WTC11 (cell line): ENCODE measurements around the gene SNTB2.

Source experiments
- CTCF ChIP-seq: fragments of 200-600 bp; IDR thresholded peaks from 2 replicates; pipeline ENCODE4 v1.8.0; 2022; ENCODE audit warnings: antibody characterized with exemption
- RELA ChIP-seq: sonication (generic); formaldehyde crosslinking; IDR thresholded peaks from 2 replicates; pipeline ENCODE4 v1.8.1; 2022; ENCODE audit warnings: missing genetic modification reagents, mild to moderate bottlenecking, borderline replicate concordance
- SMAD4 ChIP-seq: sonication (generic); formaldehyde crosslinking; IDR thresholded peaks from 2 replicates; pipeline ENCODE4 v1.8.0; 2022; ENCODE audit warnings: mild to moderate bottlenecking, missing genetic modification reagents
- ZNF232 ChIP-seq: sonication (generic); formaldehyde crosslinking; IDR thresholded peaks from 2 replicates; pipeline ENCODE4 v1.8.0; 2022; ENCODE audit warnings: mild to moderate bottlenecking, missing genetic modification reagents
- TF ChIP-seq, protein P1 (sequence below): sonication (generic); formaldehyde crosslinking; IDR thresholded peaks from 2 replicates; pipeline ENCODE4 v1.8.0; 2022; ENCODE audit warnings: mild to moderate bottlenecking, missing genetic modification reagents

DNA sequence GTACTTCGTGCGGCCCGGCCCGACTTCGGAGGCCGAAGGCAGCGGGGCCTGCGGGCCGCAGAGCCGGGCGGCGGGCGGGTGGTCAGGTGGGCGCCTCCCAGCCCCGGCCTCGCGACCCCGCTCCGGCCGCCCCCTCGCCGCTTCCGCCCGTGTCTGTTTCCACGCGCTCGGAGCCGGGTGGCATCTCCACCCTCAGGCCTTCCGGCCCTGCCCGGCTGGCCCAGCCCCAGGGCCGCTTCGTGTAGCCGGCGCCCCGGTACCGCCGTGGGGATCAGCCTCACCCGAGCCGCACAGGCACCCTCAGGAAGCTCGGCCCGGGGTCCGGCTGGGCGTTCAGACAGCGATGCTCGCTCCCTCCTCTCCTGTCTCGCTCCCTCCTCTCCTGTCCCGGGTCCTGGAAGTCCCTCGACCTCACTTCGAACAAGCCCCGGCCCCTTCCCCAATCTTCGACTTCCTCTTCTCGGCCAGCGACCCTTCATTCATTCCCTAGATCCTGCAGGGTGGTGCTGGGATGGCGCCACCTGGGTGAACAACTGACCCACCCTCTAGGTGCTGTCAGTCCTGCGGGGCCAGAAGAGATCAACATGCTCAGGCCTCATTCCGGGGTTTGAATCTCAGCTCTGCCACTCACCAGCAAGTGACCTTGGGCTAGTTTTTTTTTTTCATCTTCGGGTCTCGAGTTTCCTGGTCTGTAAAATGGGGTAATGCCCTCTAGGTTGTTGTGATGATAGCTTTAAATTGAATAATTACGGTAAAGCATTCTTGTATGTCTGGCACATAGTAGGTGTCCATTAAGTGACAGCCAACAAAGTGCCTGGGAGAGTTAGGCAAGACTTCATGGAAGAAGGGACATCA is 124.8 kb downstream of the SNTB2 start:
- TF ChIP-seq CTCF: no peak
- TF ChIP-seq SMAD4 (CRISPR knock-in tag): no peak
- no peak for TF ChIP-seq ZNF232
- TF ChIP-seq RELA: 0 out of 2 replicates have a peak, but pooled peaks have one; percentile 49
- TF ChIP-seq, protein P1, sequence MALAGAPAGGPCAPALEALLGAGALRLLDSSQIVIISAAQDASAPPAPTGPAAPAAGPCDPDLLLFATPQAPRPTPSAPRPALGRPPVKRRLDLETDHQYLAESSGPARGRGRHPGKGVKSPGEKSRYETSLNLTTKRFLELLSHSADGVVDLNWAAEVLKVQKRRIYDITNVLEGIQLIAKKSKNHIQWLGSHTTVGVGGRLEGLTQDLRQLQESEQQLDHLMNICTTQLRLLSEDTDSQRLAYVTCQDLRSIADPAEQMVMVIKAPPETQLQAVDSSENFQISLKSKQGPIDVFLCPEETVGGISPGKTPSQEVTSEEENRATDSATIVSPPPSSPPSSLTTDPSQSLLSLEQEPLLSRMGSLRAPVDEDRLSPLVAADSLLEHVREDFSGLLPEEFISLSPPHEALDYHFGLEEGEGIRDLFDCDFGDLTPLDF (CRISPR knock-in tag): no peak
